Psoas muscle (tissue), 8 donors: ENCODE measurements around the gene SDHD. TPM values are rescaled to one million over a fixed set of nuclear protein-coding genes. Genes with fewer than 3 reads are reported as not detected.

Experiments
- ATAC-seq, 4 donors: fragments of 200-7000 bp; cut with Tn5 transposase; one replicate each; pipeline ENCODE4 v1.9.1; 2020; ENCODE audit warnings: moderate library complexity in 3 of 4, mild to moderate bottlenecking in 2 of 4
- DNase-seq, 2 donors: peaks; one replicate each; pipeline ENCODE4 v3.0.0-alpha.2; 2020
- H3K27ac ChIP-seq: fragments of 200-600 bp; one replicate; pipeline ENCODE4 v1.8.0; 2022
- H3K27me3 ChIP-seq, 3 donors: fragments of 200-600 bp in 1 of 3; one replicate each; pipeline versions ENCODE4 v1.6.1 to v1.8.0; 2013 to 2022; ENCODE audit warnings: low read length in 2 of 3, mild to moderate bottlenecking in 2 of 3, moderate library complexity in 1 of 3; ENCODE audit not compliant: insufficient read depth in 3 of 3
- H3K36me3 ChIP-seq, 2 donors: fragments of 200-600 bp in 1 of 2; one replicate each; pipeline versions ENCODE4 v1.6.1 to v1.8.0; 2013 to 2022; ENCODE audit warnings: low read depth in 1 of 2, mild to moderate bottlenecking in 1 of 2, moderate library complexity in 1 of 2; ENCODE audit not compliant: insufficient read depth in 1 of 2
- H3K4me1 ChIP-seq: fragments of 200-600 bp; one replicate; pipeline ENCODE4 v1.8.0; 2022
- H3K4me3 ChIP-seq: fragments of 200-600 bp; one replicate; pipeline ENCODE4 v1.8.0; 2022; ENCODE audit warnings: mild to moderate bottlenecking
- H3K9me3 ChIP-seq: fragments of 200-600 bp; one replicate; pipeline ENCODE4 v1.8.0; 2022
- WGBS, 3 donors: extraction: QIAGEN DNeasy Blood & Tissue Kit; methylation state at CpG; one replicate each; pipeline versions ENCODE4 v1.1.6 to v1.1.7; 2013; 5-methylcytosine and 5-hydroxymethylcytosine counted together
- intact Hi-C, 2 donors: fragments of 100-400 bp; cut with DNase I; formaldehyde crosslinking; loops; one replicate each; pipeline versions ENCODE4 v1.11.0 to v1.14.2; 2022
- polyA plus RNA-seq, 3 donors: library from polyadenylated mRNA; stranded (reverse); fragments of 200-250 nt; gene quantifications; one replicate each; pipeline ENCODE4 v1.2.3, GENCODE V29; 2013
- total RNA-seq, 4 donors: library from RNA; stranded (reverse); fragmentation: NEBNext Ultra II Directional in 2 of 4; extraction: Animal tissue kit (Norgen Biotek cat#: 25700) in 2 of 4; gene quantifications; one replicate each; pipeline versions ENCODE4 v1.2.1 to v1.2.4, GENCODE V29; 2021 to 2023
- TF ChIP-seq, protein P1 (sequence below): fragments of 200-600 bp; IDR thresholded peaks from one replicate; pipeline ENCODE4 v1.8.0; 2022; ENCODE audit warnings: antibody characterized with exemption
- donor health status: healthy with polysubstance abuse.
- donor health status: DM: no; HTN: no; CAD: no; lungs with moderate emphysema.
- donor health status: Bipolar disorder and iron deficiency.
- donor health status: healthy.
- donor health status: DM: yes; HTN: yes; CAD: no.
- donor health status: DM: no; HTN: no; CAD: no.
- donor health status: DM: no; HTN: no; CAD: no.
- donor health status: DM: yes; HTN: yes; CAD: no.

SDHD gene
- total and polyA plus RNA-seq, 7 donors: 168 to 264 (median 219) TPM

DNA sequence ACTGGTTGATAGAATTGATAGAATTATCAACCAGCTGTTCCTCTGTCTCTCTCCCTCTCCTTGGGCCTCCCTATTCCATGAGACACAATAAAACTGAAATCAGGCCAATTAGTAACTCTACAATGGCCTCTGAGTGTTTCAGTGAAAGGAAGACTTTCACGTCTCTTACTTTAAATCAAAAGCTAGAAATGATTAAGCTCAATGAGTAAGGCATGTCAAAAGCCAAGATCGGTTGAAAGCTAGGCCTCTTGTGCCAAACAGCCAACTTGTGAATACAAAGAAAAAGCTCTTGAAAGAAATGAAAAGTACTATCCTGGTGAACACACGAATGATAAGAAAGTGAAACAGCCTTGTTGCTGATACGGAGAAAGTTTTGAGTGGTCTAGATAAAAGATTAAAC is 29.5 kb upstream of the SDHD start:
- TF ChIP-seq, protein P1, sequence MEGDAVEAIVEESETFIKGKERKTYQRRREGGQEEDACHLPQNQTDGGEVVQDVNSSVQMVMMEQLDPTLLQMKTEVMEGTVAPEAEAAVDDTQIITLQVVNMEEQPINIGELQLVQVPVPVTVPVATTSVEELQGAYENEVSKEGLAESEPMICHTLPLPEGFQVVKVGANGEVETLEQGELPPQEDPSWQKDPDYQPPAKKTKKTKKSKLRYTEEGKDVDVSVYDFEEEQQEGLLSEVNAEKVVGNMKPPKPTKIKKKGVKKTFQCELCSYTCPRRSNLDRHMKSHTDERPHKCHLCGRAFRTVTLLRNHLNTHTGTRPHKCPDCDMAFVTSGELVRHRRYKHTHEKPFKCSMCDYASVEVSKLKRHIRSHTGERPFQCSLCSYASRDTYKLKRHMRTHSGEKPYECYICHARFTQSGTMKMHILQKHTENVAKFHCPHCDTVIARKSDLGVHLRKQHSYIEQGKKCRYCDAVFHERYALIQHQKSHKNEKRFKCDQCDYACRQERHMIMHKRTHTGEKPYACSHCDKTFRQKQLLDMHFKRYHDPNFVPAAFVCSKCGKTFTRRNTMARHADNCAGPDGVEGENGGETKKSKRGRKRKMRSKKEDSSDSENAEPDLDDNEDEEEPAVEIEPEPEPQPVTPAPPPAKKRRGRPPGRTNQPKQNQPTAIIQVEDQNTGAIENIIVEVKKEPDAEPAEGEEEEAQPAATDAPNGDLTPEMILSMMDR: no peak
- Histone ChIP-seq H3K27ac (no peak overlapping the region), H3K4me3 (no peak overlapping the region), H3K9me3 (no peaks in the 10 kb centered on the region), H3K27me3 (no peaks in the 10 kb centered on the region), H3K4me1 (no peaks in the 10 kb centered on the region), H3K36me3 (peaks cover 8 to 98% of the 10 kb centered on the region in 2 donors)
- DNase-seq: no peak
- no peak for ATAC-seq
- intact Hi-C loops: no loop called here
- WGBS, 3 donors: 85 to 93% (median 91%) methylated on average over 4 of the region's 4 CpGs

DNA sequence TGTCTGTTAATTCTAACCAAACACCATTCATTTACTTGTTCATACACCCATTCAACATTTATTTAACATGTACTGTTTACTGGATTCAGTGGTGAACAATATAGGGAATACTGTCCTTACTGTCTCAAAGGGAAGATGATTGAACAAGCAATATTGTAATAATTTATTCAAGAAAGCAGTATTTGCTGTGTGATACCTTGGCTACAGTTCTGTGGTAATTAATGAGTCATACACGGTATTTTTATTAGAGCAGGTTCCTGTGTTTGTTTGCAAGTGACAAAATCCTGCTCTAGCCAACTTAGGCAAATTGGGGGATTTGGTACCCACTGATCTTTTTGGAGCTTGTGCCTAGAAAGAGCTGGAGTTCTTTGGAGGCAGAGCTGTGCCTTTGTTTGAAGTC is 28.6 kb upstream of the SDHD start:
- Histone ChIP-seq H3K4me1 (no peaks in the 10 kb centered on the region), H3K27me3 (no peaks in the 10 kb centered on the region), H3K36me3 (peaks cover 4 to 98% of the 10 kb centered on the region in 2 donors), H3K9me3 (no peaks in the 10 kb centered on the region), H3K27ac (no peak overlapping the region), H3K4me3 (no peak overlapping the region)
- 45 to 72% (median 53%) methylated on average over 1 of the region's 1 CpG for WGBS, 3 donors
- ATAC-seq (no peak), DNase-seq (no peak)
- TF ChIP-seq, protein P1: no peak
- intact Hi-C loops: no loop called here

DNA sequence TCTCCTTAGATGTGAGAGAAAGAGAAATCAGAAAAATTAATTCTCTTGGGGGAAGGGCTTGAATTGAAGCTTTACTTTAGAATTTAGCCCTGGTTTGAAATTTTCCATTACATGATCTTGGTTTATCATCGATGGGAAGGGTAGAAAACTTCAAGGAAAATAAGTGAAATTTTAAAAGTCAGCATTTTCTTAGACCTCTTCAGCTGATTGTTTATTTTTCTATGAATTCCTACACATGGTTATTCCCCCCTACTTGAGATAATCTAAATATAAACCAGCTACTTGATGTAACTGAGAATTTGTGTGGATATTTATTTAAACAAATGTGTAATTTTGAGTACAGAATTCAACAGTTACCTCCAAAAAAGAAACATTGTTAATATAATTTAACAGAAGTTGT is 23.8 kb upstream of the SDHD start:
- no peak for ATAC-seq

DNA sequence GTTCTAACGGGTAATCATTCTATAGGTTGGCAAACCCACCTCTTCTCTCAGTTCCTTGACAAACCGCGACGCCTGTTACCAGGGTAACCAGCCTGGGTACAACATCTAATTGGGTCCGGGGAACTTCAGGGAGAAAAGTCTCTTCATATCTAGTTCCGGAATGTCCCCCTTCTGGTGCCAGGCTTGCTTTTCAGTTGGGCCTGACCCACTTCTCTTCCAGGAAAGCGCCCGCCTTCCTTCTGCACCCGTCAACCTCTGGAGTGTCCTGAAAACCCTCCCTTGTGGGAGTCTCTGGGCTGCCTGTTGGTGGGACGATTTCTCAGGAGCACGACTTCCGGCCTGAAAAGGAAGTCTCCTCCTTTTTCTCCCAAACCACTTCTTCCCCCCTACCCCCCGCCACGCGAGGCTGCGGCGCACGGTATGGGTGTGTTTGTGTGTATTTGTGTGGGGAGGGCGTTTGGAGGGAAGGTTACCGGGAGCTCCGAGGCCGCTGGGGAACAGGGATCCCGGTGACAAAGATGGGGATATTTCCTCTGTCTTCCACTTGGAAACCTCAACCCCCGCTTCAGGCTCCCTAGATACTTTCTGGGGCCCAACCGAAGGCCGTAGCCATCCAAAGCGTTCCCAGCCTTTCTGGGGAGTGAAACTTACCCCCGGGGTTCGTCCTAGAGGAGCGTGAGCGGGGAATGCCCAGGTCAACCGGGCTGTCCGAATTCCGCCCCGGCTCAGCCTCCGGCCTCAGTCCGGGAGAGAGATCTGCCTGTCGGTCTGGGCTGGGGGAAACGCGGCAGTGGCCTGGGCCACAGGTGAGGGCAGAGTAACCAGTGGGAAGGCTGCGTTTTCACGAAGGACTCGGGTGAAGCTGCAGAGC is 12.5 kb upstream of the SDHD start, which contains the start of the genes NKAPD1 and PIH1D2:
Gene NKAPD1, plus strand, starts transcription at position 359 of the 871 bp plus-strand sequence. CDS start 1,276 bp downstream, outside the sequence.
Gene PIH1D2, minus strand, starts transcription at position 77 of the 871 bp plus-strand sequence. CDS start 843 bp downstream, outside the sequence.
- ATAC-seq (peak; percentile 85 to 95 (median 88)), DNase-seq (peak; percentile 73 to 84)
- WGBS, 3 donors: 0% methylated on average over 41 to 43 of the region's 43 CpGs
- Histone ChIP-seq H3K27ac (peak within 1 kb of the TSS; percentile 94), H3K27me3 (no peaks in the 10 kb centered on the region), H3K4me1 (peaks cover 14% of the 10 kb centered on the region), H3K36me3 (peaks cover 9 to 42% of the 10 kb centered on the region in 2 donors), H3K9me3 (no peaks in the 10 kb centered on the region), H3K4me3 (peak within 1 kb of the TSS; percentile 92)
- TF ChIP-seq, protein P1: no peak
- intact Hi-C loops: loop anchor here in 1 of 2 donors (5.0 kb wide), 1 partner anchor 47 kb away; the partner anchor contains the start of gene DLAT

More for the DNA sequence above, 23.8 kb upstream of the SDHD start:
- WGBS, 3 donors: 82 to 91% (median 84%) methylated on average over 1 of the region's 1 CpG
- no peaks in the 10 kb centered on the region for H3K9me3 ChIP-seq
- peaks cover 4 to 81% of the 10 kb centered on the region in 2 donors for H3K36me3 ChIP-seq
- H3K4me1 ChIP-seq: no peaks in the 10 kb centered on the region
- H3K27me3 ChIP-seq: no peaks in the 10 kb centered on the region
- DNase-seq: no peak
- no peak overlapping the region for H3K4me3 ChIP-seq
- H3K27ac ChIP-seq: no peak overlapping the region
- TF ChIP-seq, protein P1: no peak
- intact Hi-C loops: no loop called here
